H9 (cell line): Measurements from ENCODE around the gene HTR5A. TPM values are rescaled to one million over a fixed set of nuclear protein-coding genes. Genes with fewer than 3 reads are reported as not detected.

ENCODE experiments used
- DNase-seq: peaks from one replicate; pipeline ENCODE4 v3.0.0-alpha.2; 2017
- H2AFZ ChIP-seq: one replicate; pipeline ENCODE4 v1.6.1; 2013; ENCODE audit warnings: mild to moderate bottlenecking, low read length, control low read depth, moderate library complexity
- H2AK5ac ChIP-seq: 2 replicates; pipeline ENCODE4 v1.6.1; 2013; ENCODE audit warnings: low read length, control low read depth, mixed read lengths; ENCODE audit not compliant: insufficient read length
- H2BK120ac ChIP-seq: one replicate; pipeline ENCODE4 v1.6.1; 2013; ENCODE audit warnings: low read depth, mild to moderate bottlenecking, low read length, control low read depth, inconsistent platforms; ENCODE audit not compliant: poor library complexity, severe bottlenecking
- H2BK12ac ChIP-seq: 2 replicates; pipeline ENCODE4 v1.6.1; 2013; ENCODE audit warnings: low read length, control low read depth, mixed read lengths, low read depth; ENCODE audit not compliant: insufficient read length
- H2BK15ac ChIP-seq: 2 replicates; pipeline ENCODE4 v1.6.1; 2013; ENCODE audit warnings: low read depth, low read length, control low read depth
- H2BK20ac ChIP-seq: one replicate; pipeline ENCODE4 v1.6.1; 2013; ENCODE audit warnings: low read depth, mild to moderate bottlenecking, low read length, control low read depth, inconsistent platforms; ENCODE audit not compliant: poor library complexity, severe bottlenecking
- H2BK5ac ChIP-seq: 2 replicates; pipeline ENCODE4 v1.6.1; 2013; ENCODE audit warnings: low read length, control low read depth, mixed read lengths; ENCODE audit not compliant: insufficient read length
- H3K14ac ChIP-seq: 2 replicates; pipeline ENCODE4 v1.6.1; 2013; ENCODE audit warnings: low read length, control low read depth; ENCODE audit not compliant: insufficient read depth
- H3K18ac ChIP-seq: 2 replicates; pipeline ENCODE4 v1.6.1; 2013; ENCODE audit warnings: low read depth, mild to moderate bottlenecking, mixed read lengths, low read length, control low read depth; ENCODE audit not compliant: insufficient read length
- H3K23ac ChIP-seq: 2 replicates; pipeline ENCODE4 v1.6.1; 2013; ENCODE audit warnings: low read length, control low read depth, mixed read lengths, low read depth; ENCODE audit not compliant: insufficient read length
- H3K23me2 ChIP-seq: 2 replicates; pipeline ENCODE4 v1.6.1; 2013; ENCODE audit warnings: low read depth, mild to moderate bottlenecking, mixed read lengths, low read length, control low read depth; ENCODE audit not compliant: insufficient read length, poor library complexity, severe bottlenecking
- H3K27ac ChIP-seq: 2 replicates; pipeline ENCODE4 v1.5.1; 2013; ENCODE audit warnings: low read length, control low read depth, mixed read lengths, low read depth; ENCODE audit not compliant: insufficient read length
- H3K27me3 ChIP-seq: 2 replicates; pipeline ENCODE4 v1.6.1; 2013; ENCODE audit warnings: low read length, control low read depth, inconsistent platforms; ENCODE audit not compliant: insufficient read depth
- H3K4ac ChIP-seq: 2 replicates; pipeline ENCODE4 v1.6.1; 2013; ENCODE audit warnings: low read depth, mild to moderate bottlenecking, control low read depth, inconsistent platforms, low read length, moderate library complexity
- H3K4me1 ChIP-seq: 2 replicates; pipeline ENCODE4 v1.6.1; 2013; ENCODE audit warnings: low read length, control low read depth, inconsistent platforms; ENCODE audit not compliant: insufficient read depth
- H3K4me2 ChIP-seq: 2 replicates; pipeline ENCODE4 v1.6.1; 2013; ENCODE audit warnings: low read length, control low read depth, mixed read lengths; ENCODE audit not compliant: insufficient read length, insufficient read depth
- H3K56ac ChIP-seq: 2 replicates; pipeline ENCODE4 v1.6.1; 2013; ENCODE audit warnings: low read depth, mild to moderate bottlenecking, mixed read lengths, low read length, control low read depth; ENCODE audit not compliant: insufficient read length
- H3K79me1 ChIP-seq: 2 replicates; pipeline ENCODE4 v1.6.1; 2013; ENCODE audit warnings: low read depth, mild to moderate bottlenecking, moderate library complexity, low read length, control low read depth, inconsistent platforms; ENCODE audit not compliant: insufficient read depth, poor library complexity, severe bottlenecking
- H3K79me2 ChIP-seq: 2 replicates; pipeline ENCODE4 v1.6.1; 2013; ENCODE audit warnings: low read length, control low read depth, inconsistent platforms; ENCODE audit not compliant: insufficient read depth
- H3K9ac ChIP-seq: 2 replicates; pipeline ENCODE4 v1.6.1; 2013; ENCODE audit warnings: low read length, control low read depth, mixed read lengths; ENCODE audit not compliant: insufficient read length; ENCODE audit errors: extremely low read depth
- H3K9me3 ChIP-seq: one replicate; pipeline ENCODE4 v1.6.1; 2013; ENCODE audit warnings: low read depth, low read length, inconsistent platforms; ENCODE audit not compliant: control insufficient read depth
- H3T11ph ChIP-seq: one replicate; pipeline ENCODE4 v1.6.1; 2013; ENCODE audit warnings: mild to moderate bottlenecking, low read length, control low read depth, inconsistent platforms
- H4K20me1 ChIP-seq: one replicate; pipeline ENCODE4 v1.6.1; 2013; ENCODE audit not compliant: control insufficient read depth, insufficient read length, insufficient read depth
- H4K5ac ChIP-seq: 2 replicates; pipeline ENCODE4 v1.6.1; 2013; ENCODE audit warnings: low read depth, mild to moderate bottlenecking, mixed read lengths, low read length, control low read depth; ENCODE audit not compliant: insufficient read length
- H4K8ac ChIP-seq: replicated peaks from 2 replicates; pipeline ENCODE4 v1.6.1; 2013; ENCODE audit warnings: low read length, control low read depth, mixed read lengths, low read depth; ENCODE audit not compliant: insufficient read length
- H4K91ac ChIP-seq: 2 replicates; pipeline ENCODE4 v1.6.1; 2013; ENCODE audit warnings: low read depth, mild to moderate bottlenecking, moderate library complexity, mixed read lengths, low read length, control low read depth; ENCODE audit not compliant: insufficient read length
- H3K27ac Mint-ChIP-seq, 3 experiments: 2 replicates in 2 of 3; 3 replicates in 1 of 3; pipeline ENCODE4 v1.8.0; 2020 to 2021; ENCODE audit warnings: mixed read lengths in 3 of 3, mild to moderate bottlenecking in 1 of 3, moderate library complexity in 1 of 3
- H3K27me3 Mint-ChIP-seq: 2 replicates; pipeline ENCODE4 v1.8.0; 2021; ENCODE audit warnings: low read depth, mild to moderate bottlenecking, moderate library complexity, mixed read lengths
- H3K36me3 Mint-ChIP-seq, 3 experiments: 2 replicates in 2 of 3; 3 replicates in 1 of 3; pipeline ENCODE4 v1.8.0; 2020 to 2021; ENCODE audit warnings: low read depth in 3 of 3, mixed read lengths in 3 of 3; ENCODE audit not compliant: insufficient read depth in 1 of 3
- H3K4me1 Mint-ChIP-seq, 2 experiments: 2 replicates each; pipeline ENCODE4 v1.8.0; 2020; ENCODE audit warnings: mixed read lengths in 2 of 2
- H3K4me3 Mint-ChIP-seq, 2 experiments: 2 replicates in 1 of 2; 3 replicates in 1 of 2; pipeline ENCODE4 v1.8.0; 2020 to 2021; ENCODE audit warnings: mild to moderate bottlenecking in 2 of 2, mixed read lengths in 2 of 2, moderate library complexity in 1 of 2
- H3K9me3 Mint-ChIP-seq, 2 experiments: 2 replicates in 1 of 2; 3 replicates in 1 of 2; pipeline ENCODE4 v1.8.0; 2020; ENCODE audit warnings: mild to moderate bottlenecking in 2 of 2, mixed read lengths in 2 of 2, moderate library complexity in 1 of 2
- WGBS: extraction: QIAGEN DNeasy Blood & Tissue Kit; methylation state at CpG from one replicate; pipeline ENCODE4 v1.1.7; 2013; ENCODE audit warnings: missing lambda C conversion rate, low lambda C conversion rate, mixed read lengths; ENCODE audit not compliant: insufficient read length; ENCODE audit errors: extremely low coverage; 5-methylcytosine and 5-hydroxymethylcytosine counted together
- total RNA-seq: library from RNA; stranded (reverse); gene quantifications from 2 replicates; pipeline ENCODE4 v1.2.1, GENCODE V29; 2021
- TF ChIP-seq, protein P1 (sequence below): fragments of 200-600 bp; sonication (generic); conservative IDR thresholded peaks from 3 replicates; pipeline ENCODE4 v1.8.0; 2021; ENCODE audit warnings: antibody characterized with exemption, mild to moderate bottlenecking

The HTR5A gene
- total RNA-seq, 1 experiment from 2014 or later = not detected

DNA sequence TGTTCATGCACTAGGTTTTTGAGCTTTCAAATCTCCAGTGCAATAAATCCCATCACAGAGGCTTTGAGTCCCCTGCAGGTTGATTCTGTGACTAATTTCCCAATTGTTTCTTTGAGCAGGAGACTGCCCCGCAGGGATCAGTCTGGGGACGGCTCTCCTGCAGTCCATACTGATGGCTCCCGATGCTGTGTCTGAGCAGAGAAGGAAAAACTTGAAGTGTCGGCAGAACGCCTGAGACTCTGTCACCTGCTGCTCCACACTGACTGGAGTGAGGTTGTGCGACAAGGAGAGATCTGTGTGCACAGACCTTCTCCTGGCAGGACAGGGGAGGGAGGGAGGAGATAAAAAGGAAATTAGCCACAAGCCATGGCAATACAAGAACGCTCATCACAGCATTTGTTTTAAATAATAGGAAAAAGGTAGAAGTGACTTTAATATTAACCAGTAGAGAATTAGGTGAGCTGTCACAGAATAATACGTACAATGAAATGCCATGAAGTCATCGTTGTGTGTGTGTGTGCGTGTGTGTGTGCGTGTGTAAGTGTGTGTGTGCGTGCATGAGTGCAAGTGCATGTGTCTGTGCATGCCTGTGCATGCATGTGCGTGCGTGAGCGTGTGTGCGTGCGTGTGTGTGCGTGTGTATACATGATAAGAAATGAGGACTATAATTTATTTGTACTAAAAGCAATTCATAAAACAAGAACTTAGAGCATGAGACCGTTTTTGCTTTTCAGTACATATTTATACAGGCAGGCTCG lies 38.2 kb downstream of the HTR5A start:
- DNase-seq = no peak
- H3K27ac ChIP-seq = no peak overlapping the region
- TF ChIP-seq, protein P1, sequence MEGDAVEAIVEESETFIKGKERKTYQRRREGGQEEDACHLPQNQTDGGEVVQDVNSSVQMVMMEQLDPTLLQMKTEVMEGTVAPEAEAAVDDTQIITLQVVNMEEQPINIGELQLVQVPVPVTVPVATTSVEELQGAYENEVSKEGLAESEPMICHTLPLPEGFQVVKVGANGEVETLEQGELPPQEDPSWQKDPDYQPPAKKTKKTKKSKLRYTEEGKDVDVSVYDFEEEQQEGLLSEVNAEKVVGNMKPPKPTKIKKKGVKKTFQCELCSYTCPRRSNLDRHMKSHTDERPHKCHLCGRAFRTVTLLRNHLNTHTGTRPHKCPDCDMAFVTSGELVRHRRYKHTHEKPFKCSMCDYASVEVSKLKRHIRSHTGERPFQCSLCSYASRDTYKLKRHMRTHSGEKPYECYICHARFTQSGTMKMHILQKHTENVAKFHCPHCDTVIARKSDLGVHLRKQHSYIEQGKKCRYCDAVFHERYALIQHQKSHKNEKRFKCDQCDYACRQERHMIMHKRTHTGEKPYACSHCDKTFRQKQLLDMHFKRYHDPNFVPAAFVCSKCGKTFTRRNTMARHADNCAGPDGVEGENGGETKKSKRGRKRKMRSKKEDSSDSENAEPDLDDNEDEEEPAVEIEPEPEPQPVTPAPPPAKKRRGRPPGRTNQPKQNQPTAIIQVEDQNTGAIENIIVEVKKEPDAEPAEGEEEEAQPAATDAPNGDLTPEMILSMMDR = no peak

More for the DNA sequence above, 38.2 kb downstream of the HTR5A start:
- no peak overlapping the region for H4K91ac ChIP-seq
- no peaks in the 10 kb centered on the region for H4K20me1 ChIP-seq
- H4K5ac ChIP-seq = no peak overlapping the region
- no peaks in the 10 kb centered on the region for H3K79me2 ChIP-seq
- H3K4me1 ChIP-seq = peaks cover 2% of the 10 kb centered on the region; the same call in 1 of the 2 replicates
- no peak overlapping the region for H4K8ac ChIP-seq
- H3K56ac ChIP-seq = peak overlapping the region; percentile 31
- H3K4me1 Mint-ChIP-seq = peaks cover 12 to 13% of the 10 kb centered on the region in 2 experiments
- H3K4me2 ChIP-seq = no peak overlapping the region
- H3K27me3 Mint-ChIP-seq = peaks cover 18% of the 10 kb centered on the region
- no peak overlapping the region for H3T11ph ChIP-seq
- H3K9me3 ChIP-seq = no peaks in the 10 kb centered on the region
- peak overlapping the region; percentile 73 for H3K23ac ChIP-seq
- no peak overlapping the region for H3K4ac ChIP-seq
- H3K9ac ChIP-seq = no peak overlapping the region
- H3K27me3 ChIP-seq = no peaks in the 10 kb centered on the region; the same call in 1 of the 2 replicates
- no peak overlapping the region for H2AFZ ChIP-seq
- H3K36me3 Mint-ChIP-seq = no peaks in the 10 kb centered on the region
- WGBS = no CpG with 5 or more reads among the region's 20 CpGs
- no peak overlapping the region for H3K18ac ChIP-seq
- H2BK20ac ChIP-seq = no peak overlapping the region
- H2AK5ac ChIP-seq = no peak overlapping the region
- no peak overlapping the region for H3K14ac ChIP-seq
- H3K4me3 Mint-ChIP-seq = no peak overlapping the region
- H2BK15ac ChIP-seq = no peak overlapping the region
- H2BK5ac ChIP-seq = no peak overlapping the region
- H3K27ac Mint-ChIP-seq = no peak overlapping the region; a peak in 2 of 7 replicates
- no peak overlapping the region for H2BK120ac ChIP-seq
- no peaks in the 10 kb centered on the region for H3K23me2 ChIP-seq
- no peaks in the 10 kb centered on the region for H3K9me3 Mint-ChIP-seq
- H2BK12ac ChIP-seq = no peak overlapping the region
- no peaks in the 10 kb centered on the region for H3K79me1 ChIP-seq
